ENCODE measurements around the gene SIGLEC9.

The SIGLEC9 gene

GRCh38 chr19:51097166-51097738 is 27.5 kb upstream of the SIGLEC9 start:
- no peak for DNase-seq (ENCODE audit: low read depth, low spot score)

GRCh38 chr19:51097796-51098195 is 26.9 kb upstream of the SIGLEC9 start:
- no peak for DNase-seq (ENCODE audit: low read depth, low spot score)

GRCh38 chr19:51098365-51099046 is 26.2 kb upstream of the SIGLEC9 start:
- no peak for DNase-seq (ENCODE audit: low read depth, low spot score)

GRCh38 chr19:51099047-51099382 is 25.7 kb upstream of the SIGLEC9 start:
- no peak for DNase-seq (ENCODE audit: low read depth, low spot score)

GRCh38 chr19:51100601-51101000 is 24.1 kb upstream of the SIGLEC9 start:
- DNase-seq (ENCODE audit: low read depth, low spot score) = no peak

GRCh38 chr19:51101171-51101865 is 23.4 kb upstream of the SIGLEC9 start:
- no peak for DNase-seq (ENCODE audit: low read depth, low spot score)

GRCh38 chr19:51102991-51103390 is 21.7 kb upstream of the SIGLEC9 start:
- no peak for DNase-seq (ENCODE audit: low read depth, low spot score)

- no peak for DNase-seq (ENCODE audit: low read depth, low spot score)
These were observed 20.8 kb upstream of the SIGLEC9 start for GRCh38 chr19:51103926-51104341.

GRCh38 chr19:51107406-51108065 is 17.2 kb upstream of the SIGLEC9 start:
- no peak for DNase-seq (ENCODE audit: low read depth, low spot score)

GRCh38 chr19:51108066-51108804 is 16.5 kb upstream of the SIGLEC9 start, which contains the start of gene CTU1:
Gene CTU1, minus strand, starts transcription at chr19:51108409. Its CDS starts 3,840 bp downstream, at chr19:51104569.
- DNase-seq (ENCODE audit: low read depth, low spot score) = peak; percentile 99

- no peak for DNase-seq (ENCODE audit: low read depth, low spot score)
These were observed 15.9 kb upstream of the SIGLEC9 start for GRCh38 chr19:51108805-51109146.

GRCh38 chr19:51110666-51110971 is 14.1 kb upstream of the SIGLEC9 start:
- no peak for DNase-seq (ENCODE audit: low read depth, low spot score)

- DNase-seq (ENCODE audit: low read depth, low spot score) = no peak
These were observed 13.1 kb upstream of the SIGLEC9 start for GRCh38 chr19:51111606-51112005.

GRCh38 chr19:51114087-51114729 is 10.5 kb upstream of the SIGLEC9 start:
- DNase-seq (ENCODE audit: low read depth, low spot score) = no peak

- DNase-seq (ENCODE audit: low read depth, low spot score) = no peak
These were observed 7.9 kb upstream of the SIGLEC9 start for GRCh38 chr19:51116736-51117286.

GRCh38 chr19:51119101-51119500 is 5.6 kb upstream of the SIGLEC9 start:
- no peak for DNase-seq (ENCODE audit: low read depth, low spot score)

- no peak for DNase-seq (ENCODE audit: low read depth, low spot score)
These were observed 5.1 kb upstream of the SIGLEC9 start for GRCh38 chr19:51119611-51120010.

GRCh38 chr19:51120160-51120559 is 4.5 kb upstream of the SIGLEC9 start:
- no peak for DNase-seq (ENCODE audit: low read depth, low spot score)

- DNase-seq (ENCODE audit: low read depth, low spot score) = no peak
These were observed 3.4 kb upstream of the SIGLEC9 start for GRCh38 chr19:51121257-51121656.

- DNase-seq (ENCODE audit: low read depth, low spot score) = no peak
These were observed 2.4 kb upstream of the SIGLEC9 start for GRCh38 chr19:51122112-51122981.

Measured in iPS DF 19.7 (cell line).